AG09309 (cell line): ENCODE data around the gene PAXX.

Experiments used
- DNase-seq: peaks from one replicate; pipeline ENCODE4 v3.0.0-alpha.2; 2010; ENCODE audit warnings: low read depth
- H3K4me3 ChIP-seq: 2 replicates; pipeline ENCODE4 v1.5.1; 2011; ENCODE audit warnings: mild to moderate bottlenecking, low read depth, low read length, moderate library complexity; ENCODE audit not compliant: control insufficient read depth
- TF ChIP-seq, protein P1 (sequence below): IDR thresholded peaks from 2 replicates; pipeline ENCODE4 v1.5.1; 2011; ENCODE audit warnings: mild to moderate bottlenecking, low read depth, low read length, inconsistent platforms; ENCODE audit not compliant: insufficient read depth, control insufficient read depth; ENCODE audit errors: missing control alignments

PAXX gene

DNA sequence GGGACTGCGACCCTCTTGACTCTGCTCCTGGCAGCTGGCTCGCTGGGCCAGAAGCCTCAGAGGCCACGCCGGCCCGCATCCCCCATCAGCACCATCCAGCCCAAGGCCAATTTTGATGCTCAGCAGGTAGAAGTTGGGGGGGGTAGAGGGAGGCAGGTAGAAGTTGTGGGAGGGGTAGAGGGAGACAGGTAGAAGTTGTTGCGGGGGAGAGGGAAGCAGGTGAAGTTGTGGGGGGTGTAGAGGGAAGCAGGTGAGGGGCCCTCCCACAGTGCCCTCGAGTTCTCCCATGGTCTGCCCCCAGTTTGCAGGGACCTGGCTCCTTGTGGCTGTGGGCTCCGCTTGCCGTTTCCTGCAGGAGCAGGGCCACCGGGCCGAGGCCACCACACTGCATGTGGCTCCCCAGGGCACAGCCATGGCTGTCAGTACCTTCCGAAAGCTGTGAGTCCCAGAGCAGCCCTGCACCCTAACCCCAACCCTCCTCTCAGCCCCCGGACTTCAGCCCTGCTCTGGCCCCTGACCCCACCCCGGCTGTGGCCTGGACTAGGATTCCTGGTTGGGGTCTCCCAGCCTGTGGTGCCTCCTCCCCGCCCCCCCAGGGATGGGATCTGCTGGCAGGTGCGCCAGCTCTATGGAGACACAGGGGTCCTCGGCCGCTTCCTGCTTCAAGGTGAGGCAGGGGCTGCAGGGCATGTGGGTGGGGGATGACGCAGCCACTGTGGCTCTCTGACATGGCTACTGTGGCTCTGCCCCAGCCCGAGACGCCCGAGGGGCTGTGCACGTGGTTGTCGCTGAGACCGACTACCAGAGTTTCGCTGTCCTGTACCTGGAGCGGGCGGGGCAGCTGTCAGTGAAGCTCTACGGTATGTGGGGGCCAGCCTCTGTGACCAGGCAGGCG, 46.6 kb upstream of the PAXX start:
- DNase-seq: no peak
- TF ChIP-seq, protein P1, sequence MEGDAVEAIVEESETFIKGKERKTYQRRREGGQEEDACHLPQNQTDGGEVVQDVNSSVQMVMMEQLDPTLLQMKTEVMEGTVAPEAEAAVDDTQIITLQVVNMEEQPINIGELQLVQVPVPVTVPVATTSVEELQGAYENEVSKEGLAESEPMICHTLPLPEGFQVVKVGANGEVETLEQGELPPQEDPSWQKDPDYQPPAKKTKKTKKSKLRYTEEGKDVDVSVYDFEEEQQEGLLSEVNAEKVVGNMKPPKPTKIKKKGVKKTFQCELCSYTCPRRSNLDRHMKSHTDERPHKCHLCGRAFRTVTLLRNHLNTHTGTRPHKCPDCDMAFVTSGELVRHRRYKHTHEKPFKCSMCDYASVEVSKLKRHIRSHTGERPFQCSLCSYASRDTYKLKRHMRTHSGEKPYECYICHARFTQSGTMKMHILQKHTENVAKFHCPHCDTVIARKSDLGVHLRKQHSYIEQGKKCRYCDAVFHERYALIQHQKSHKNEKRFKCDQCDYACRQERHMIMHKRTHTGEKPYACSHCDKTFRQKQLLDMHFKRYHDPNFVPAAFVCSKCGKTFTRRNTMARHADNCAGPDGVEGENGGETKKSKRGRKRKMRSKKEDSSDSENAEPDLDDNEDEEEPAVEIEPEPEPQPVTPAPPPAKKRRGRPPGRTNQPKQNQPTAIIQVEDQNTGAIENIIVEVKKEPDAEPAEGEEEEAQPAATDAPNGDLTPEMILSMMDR: no peak
- H3K4me3 ChIP-seq: no peak overlapping the region

DNA sequence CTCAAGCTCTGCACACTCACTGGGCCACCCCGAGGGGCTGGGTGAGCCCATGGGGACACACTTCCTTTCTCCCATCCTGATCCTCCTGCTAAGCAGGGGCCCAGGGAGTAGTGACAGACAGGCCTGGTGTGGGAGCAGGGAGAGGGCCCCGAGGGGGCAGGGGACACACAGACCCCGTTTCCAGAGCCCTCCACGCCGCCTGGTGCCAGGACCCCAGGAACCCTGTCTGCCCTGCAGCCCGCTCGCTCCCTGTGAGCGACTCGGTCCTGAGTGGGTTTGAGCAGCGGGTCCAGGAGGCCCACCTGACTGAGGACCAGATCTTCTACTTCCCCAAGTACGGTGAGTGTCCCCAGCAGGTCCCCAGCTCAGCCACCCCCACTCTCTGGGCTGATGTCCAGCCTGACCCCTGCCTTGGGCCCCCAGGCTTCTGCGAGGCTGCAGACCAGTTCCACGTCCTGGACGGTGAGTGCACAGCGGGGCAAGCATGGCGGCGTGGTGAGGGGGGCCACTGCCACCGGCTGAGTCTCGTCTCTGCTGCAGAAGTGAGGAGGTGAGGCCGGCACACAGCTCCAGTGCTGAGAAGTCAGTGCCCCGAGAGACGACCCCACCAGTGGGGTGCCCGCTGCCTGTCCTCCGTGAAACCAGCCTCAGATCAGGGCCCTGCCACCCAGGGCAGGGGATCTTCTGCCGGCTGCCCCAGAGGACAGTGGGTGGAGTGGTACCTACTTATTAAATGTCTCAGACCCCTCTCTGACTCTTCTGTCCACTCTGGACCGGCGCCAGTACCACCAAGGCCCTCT, 45.8 kb upstream of the PAXX start:
- no peak overlapping the region for H3K4me3 ChIP-seq
- TF ChIP-seq, protein P1: no peak

DNA sequence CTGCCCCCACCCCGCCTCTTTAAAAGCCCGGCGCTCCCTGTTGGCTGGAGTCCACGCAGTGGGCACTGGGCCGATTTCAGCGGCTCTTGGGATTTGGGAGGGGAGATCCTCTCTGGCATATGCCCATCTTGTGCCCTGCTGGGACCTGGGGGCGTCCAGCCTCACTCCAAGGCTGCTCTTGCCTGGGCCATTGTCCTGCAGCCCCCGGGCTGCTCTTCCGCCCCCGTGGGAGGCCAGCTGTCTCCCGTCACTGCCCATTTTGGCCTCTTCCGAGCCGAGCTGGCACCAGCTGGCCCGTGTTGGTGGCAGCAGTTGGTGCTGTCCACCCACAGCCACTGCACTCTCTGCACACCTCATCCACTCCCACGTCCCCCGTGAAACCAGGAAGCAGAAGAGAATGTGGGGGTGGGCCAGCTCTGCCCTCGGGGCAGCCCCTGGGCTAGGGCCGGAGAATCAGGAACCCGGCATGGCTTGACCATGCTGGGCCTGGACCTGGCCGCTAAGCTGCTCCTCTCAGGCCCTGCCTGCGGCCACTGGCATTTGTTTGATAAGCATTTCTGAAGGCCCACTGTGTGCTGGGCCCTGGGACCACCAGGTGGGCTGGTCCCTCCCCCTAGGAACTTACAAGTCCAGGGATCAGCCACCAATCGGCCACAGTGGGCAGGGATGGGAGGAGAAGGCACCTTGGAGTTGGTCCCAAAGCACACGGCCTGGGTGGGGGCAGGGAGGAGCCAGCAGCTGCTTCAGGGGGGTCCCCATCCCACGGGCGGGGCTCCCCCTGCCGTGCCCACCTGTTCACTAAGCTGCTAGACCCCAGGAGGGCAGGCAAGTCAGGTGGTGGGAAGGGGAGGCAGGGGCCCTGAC, 45.0 kb upstream of the PAXX start:
- DNase-seq: no peak
- no peak overlapping the region for H3K4me3 ChIP-seq
- TF ChIP-seq, protein P1: no peak

More for the DNA sequence above, 45.8 kb upstream of the PAXX start:
- no peak for DNase-seq

DNA sequence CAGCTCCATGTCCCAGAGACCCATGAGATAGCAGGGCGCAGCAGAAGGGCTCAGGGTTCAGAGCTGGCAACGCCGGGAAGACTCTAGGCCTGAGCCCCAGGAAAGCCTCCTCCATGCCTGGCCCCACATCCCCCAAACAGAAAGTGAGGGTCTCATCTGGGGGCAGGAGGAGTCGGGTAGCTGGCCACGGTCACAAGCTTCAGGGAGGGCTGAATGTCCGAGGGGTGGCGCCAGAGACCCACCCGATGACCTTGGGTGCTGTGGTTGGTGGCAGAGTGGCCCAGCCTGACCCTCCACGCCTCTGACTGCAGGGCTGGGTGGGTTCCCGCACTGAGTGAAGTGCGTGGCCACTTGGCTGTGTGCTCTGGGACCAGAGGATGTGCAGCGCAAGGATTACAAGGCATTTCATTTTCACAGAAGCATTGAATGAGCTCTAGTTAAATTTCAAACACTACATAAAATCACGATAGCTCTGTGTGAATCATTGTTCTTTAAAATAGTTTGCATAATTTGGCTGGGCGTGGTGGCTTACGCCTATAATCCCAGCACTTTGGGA, 44.2 kb upstream of the PAXX start:
- peak; percentile 17 for DNase-seq
- no peak overlapping the region for H3K4me3 ChIP-seq
- TF ChIP-seq, protein P1: peak; percentile 63

DNA sequence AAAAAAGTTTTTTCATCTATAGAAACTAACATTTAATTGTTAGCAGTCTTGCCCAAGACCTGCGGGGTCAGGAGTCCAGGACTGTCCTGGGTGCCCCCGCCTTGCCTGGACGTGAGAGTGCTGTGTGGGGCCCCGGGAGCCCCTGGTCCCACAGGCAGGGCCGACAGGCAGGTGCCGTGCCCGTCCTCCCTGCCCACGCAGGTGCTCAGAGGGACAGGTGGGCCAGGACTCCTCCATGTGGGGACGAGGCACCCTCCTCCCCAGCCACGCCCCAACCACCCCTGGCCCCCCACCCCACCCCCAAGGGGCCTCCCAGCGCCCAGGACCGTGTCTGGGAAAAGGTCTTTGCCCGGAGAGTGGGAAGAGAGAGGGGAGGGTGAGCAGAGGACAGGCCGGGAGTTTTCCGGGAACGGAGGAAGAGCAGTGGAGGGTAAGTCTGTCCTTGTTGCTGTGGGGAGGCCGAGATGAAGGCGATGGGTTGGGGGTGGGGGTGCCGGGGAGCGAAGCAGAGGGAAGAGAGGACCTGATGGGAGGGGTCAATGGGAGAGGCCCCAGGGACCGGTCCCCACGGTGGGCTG, 42.9 kb upstream of the PAXX start:
- H3K4me3 ChIP-seq: peak overlapping the region; percentile 59
- DNase-seq: no peak
- TF ChIP-seq, protein P1: no peak
